Endothelial cell of umbilical vein (primary cell): ENCODE data around the gene DACT3. TPM values are rescaled to one million over a fixed set of nuclear protein-coding genes. Genes with fewer than 3 reads are reported as not detected.

Source experiments
- BruUV-seq: library from RNA; stranded (reverse); fragments of 400-500 nt; replicated peaks from 2 replicates; lab custom pipeline; 2021; lab: Mats Ljungman, UMichigan
- CTCF ChIA-PET: fragments of 300-600, 350-600 bp; sonication (Branson Sonifier 250); formaldehyde crosslinking; loops from one replicate; lab custom pipeline; 2021; ENCODE audit warnings: antibody characterized with exemption, inconsistent platforms; lab: Charles Lee
- POLR2A ChIA-PET: fragments of 300-600, 350-600 bp; sonication (Branson Sonifier 250); formaldehyde crosslinking; loops from one replicate; lab custom pipeline; 2021; ENCODE audit warnings: antibody characterized with exemption, inconsistent platforms; lab: Charles Lee
- DNase-seq: peaks from one replicate; pipeline ENCODE4 v3.0.0-alpha.2; 2011; ENCODE audit warnings: low read depth, low spot score
- FAIRE-seq: peaks from 2 replicates; lab custom pipeline; 2011; peaks lifted over from hg19 to GRCh38; lab: Jason Lieb, UNC
- H2AFZ ChIP-seq: 2 replicates; pipeline ENCODE4 v1.6.0; 2012; ENCODE audit warnings: low read depth, low read length, control low read depth, inconsistent platforms
- H3K27ac ChIP-seq: 2 replicates; pipeline ENCODE4 v1.5.1; 2011; ENCODE audit warnings: low read depth, mild to moderate bottlenecking, control low read depth, low read length, moderate library complexity; ENCODE audit not compliant: insufficient read depth
- H3K27me3 ChIP-seq, 2 experiments: 2 replicates each; pipeline versions ENCODE4 v1.6.0 to v1.6.1; 2011; ENCODE audit warnings: low read length in 2 of 2, mixed read lengths in 1 of 2; ENCODE audit not compliant: control insufficient read depth in 2 of 2, insufficient read depth in 2 of 2
- H3K36me3 ChIP-seq, 2 experiments: 2 replicates in 1 of 2; 3 replicates in 1 of 2; pipeline ENCODE4 v1.5.1; 2011; ENCODE audit warnings: low read length in 2 of 2, mild to moderate bottlenecking in 1 of 2, moderate library complexity in 1 of 2; ENCODE audit not compliant: control insufficient read depth in 2 of 2, insufficient read depth in 2 of 2; ENCODE audit errors: extremely low read depth in 1 of 2
- H3K4me1 ChIP-seq: 3 replicates; pipeline ENCODE4 v1.5.1; 2011; ENCODE audit warnings: mild to moderate bottlenecking, low read length; ENCODE audit not compliant: control insufficient read depth, insufficient read depth; ENCODE audit errors: extremely low read depth
- H3K4me2 ChIP-seq: 2 replicates; pipeline ENCODE4 v1.6.1; 2011; ENCODE audit warnings: low read length, control low read depth, mixed read lengths; ENCODE audit not compliant: insufficient read depth
- H3K4me3 ChIP-seq, 3 experiments: fragments of 200-600 bp in 1 of 3; sonication (generic), shearing (Covaris generic) in 1 of 3; replicated peaks in 1 of 3; 2 replicates each; pipeline ENCODE4 v1.5.1; 2011 to 2016; ENCODE audit warnings: control low read depth in 3 of 3, low read length in 3 of 3, mild to moderate bottlenecking in 2 of 3, inconsistent platforms in 1 of 3, low read depth in 1 of 3, moderate library complexity in 1 of 3; ENCODE audit not compliant: insufficient read depth in 1 of 3
- H3K79me2 ChIP-seq: 2 replicates; pipeline ENCODE4 v1.6.0; 2012; ENCODE audit warnings: low read length, inconsistent platforms; ENCODE audit not compliant: control insufficient read depth, insufficient read depth
- H3K9ac ChIP-seq: replicated peaks from 2 replicates; pipeline ENCODE3; 2011; ENCODE audit warnings: low read length, control low read depth; ENCODE audit not compliant: insufficient read depth; ENCODE audit errors: extremely low read depth
- H3K9me1 ChIP-seq: replicated peaks from 3 replicates; pipeline ENCODE4 v1.6.0; 2011; ENCODE audit warnings: mild to moderate bottlenecking, low read length; ENCODE audit not compliant: control insufficient read depth, insufficient read depth; ENCODE audit errors: extremely low read depth
- H3K9me3 ChIP-seq: replicated peaks from 2 replicates; pipeline ENCODE4 v1.5.1; 2012; ENCODE audit warnings: low read length, inconsistent platforms; ENCODE audit not compliant: control insufficient read depth, insufficient read depth
- H4K20me1 ChIP-seq: replicated peaks from 2 replicates; pipeline ENCODE3; 2011; ENCODE audit warnings: mild to moderate bottlenecking, low read length; ENCODE audit not compliant: control insufficient read depth, insufficient read depth; ENCODE audit errors: extremely low read depth
- EZH2 ChIP-seq: IDR thresholded peaks from 2 replicates; pipeline ENCODE4 v1.6.1; 2012; ENCODE audit warnings: borderline replicate concordance, low read depth, mild to moderate bottlenecking, moderate library complexity, low read length, inconsistent platforms; ENCODE audit not compliant: severe bottlenecking
- FOS ChIP-seq: IDR thresholded peaks from 2 replicates; pipeline ENCODE4 v1.6.1; 2011; ENCODE audit warnings: mild to moderate bottlenecking, low read length, moderate library complexity, borderline replicate concordance; ENCODE audit not compliant: insufficient read depth
- GATA2 ChIP-seq: IDR thresholded peaks from 2 replicates; pipeline ENCODE4 v1.7.0; 2011; ENCODE audit warnings: low read depth, mild to moderate bottlenecking, moderate library complexity, mixed read lengths, low read length; ENCODE audit not compliant: insufficient read length, insufficient read depth
- JUN ChIP-seq: IDR thresholded peaks from 2 replicates; pipeline ENCODE4 v1.6.1; 2011; ENCODE audit warnings: borderline replicate concordance, low read depth; ENCODE audit not compliant: insufficient read length, insufficient read depth
- MYC ChIP-seq: IDR thresholded peaks from one replicate; pipeline ENCODE4 v1.6.1; 2011; ENCODE audit warnings: mild to moderate bottlenecking, low read depth, low read length
- POLR2A ChIP-seq: IDR thresholded peaks from 2 replicates; pipeline ENCODE4 v1.6.1; 2012; ENCODE audit warnings: low read depth, mild to moderate bottlenecking, control low read depth, low read length
- POLR2AphosphoS5 ChIP-seq: IDR thresholded peaks from 2 replicates; pipeline ENCODE4 v1.6.1; 2012; ENCODE audit warnings: low read depth, mild to moderate bottlenecking, control low read depth, low read length, moderate library complexity; ENCODE audit not compliant: insufficient read depth
- dilution Hi-C: fragments of 300-500 bp; cut with MboI; formaldehyde crosslinking; loops from one replicate; pipeline ENCODE4 v1.15.0; 2019; ENCODE audit warnings: low sequenced_read_pairs; ENCODE audit not compliant: extremely low pct_ligation_motif_present
- intact Hi-C: fragments of 100-400 bp; cut with micrococcal nuclease; formaldehyde crosslinking; loops from one replicate; pipeline ENCODE4 v1.10.0; 2022
- polyA plus RNA-seq, 4 experiments: library from polyadenylated mRNA; depleted of rRNA in 3 of 4; stranded (reverse) in 3 of 4; unstranded in 1 of 4; fragments of >200 nt; gene quantifications; 2 replicates each; pipeline versions ENCODE4 v1.2.1 to v1.2.3, GENCODE V29; 2011 to 2012; ENCODE audit warnings: missing spikeins in 1 of 4
- total RNA-seq: library from RNA; stranded (reverse); gene quantifications from 2 replicates; pipeline ENCODE4 v1.2.3, GENCODE V29; 2021
- TF ChIP-seq, protein P1 (sequence below), 2 donors: IDR thresholded peaks; 1 replicate in 1 of 2; 2 replicates in 1 of 2; pipeline ENCODE4 v1.5.1; 2011; ENCODE audit warnings: low read length in 2 of 2, mild to moderate bottlenecking in 2 of 2, moderate library complexity in 2 of 2, control low read depth in 1 of 2, inconsistent platforms in 1 of 2, low read depth in 1 of 2; ENCODE audit not compliant: insufficient read depth in 1 of 2; ENCODE audit errors: extremely low read depth in 1 of 2
- TF ChIP-seq, protein P2 (sequence below): IDR thresholded peaks from 2 replicates; pipeline ENCODE4 v1.6.1; 2011; ENCODE audit not compliant: insufficient read depth, insufficient read length

The DACT3 gene
- total and polyA plus RNA-seq, 2 donors (not counting 3 experiments of a cell fraction or from before 2014, with no cell fraction given): 0.22 to 0.76 TPM

DNA sequence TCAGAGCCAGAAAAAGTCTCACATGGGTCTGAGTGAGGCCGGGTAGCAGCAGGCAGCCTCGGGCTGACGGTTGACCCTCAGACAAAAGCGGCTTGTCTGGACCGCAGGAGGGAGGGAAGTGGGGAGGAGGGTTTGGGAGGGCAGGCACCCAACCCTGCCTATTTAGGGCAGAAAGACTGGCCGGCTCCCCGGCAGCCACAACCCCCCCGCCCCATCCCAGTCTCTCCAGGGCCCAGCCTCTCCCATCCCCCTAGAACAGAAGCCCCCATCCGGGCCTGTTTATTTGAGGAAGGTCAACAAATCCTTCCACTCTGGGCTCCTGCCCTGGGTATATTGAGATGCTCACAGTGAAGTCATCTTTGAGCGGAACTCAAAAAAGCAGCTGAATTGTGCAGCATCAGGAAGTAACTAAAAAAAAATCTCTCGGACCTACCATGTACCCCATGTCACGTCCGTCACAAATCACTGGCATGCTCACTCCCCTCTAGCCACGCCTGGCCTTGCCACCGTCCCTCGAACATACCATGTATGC is 6.3 kb downstream of the DACT3 start:
- Histone ChIP-seq H3K9me1 (no peaks in the 10 kb centered on the region), H3K36me3 (no peaks in the 10 kb centered on the region), H2AFZ (no peak overlapping the region), H3K9ac (no peak overlapping the region), H3K4me1 (no peaks in the 10 kb centered on the region), H3K27me3 (peaks cover 11 to 20% of the 10 kb centered on the region in 2 experiments), H3K9me3 (no peaks in the 10 kb centered on the region), H3K27ac (no peak overlapping the region), H3K4me3 (no peak overlapping the region), H3K4me2 (no peak overlapping the region), H3K79me2 (no peaks in the 10 kb centered on the region), H4K20me1 (no peaks in the 10 kb centered on the region)
- CTCF ChIA-PET: interaction anchor here (1.3 kb wide), 1 partner anchor 38 kb away, joined by 3 read pairs; no protein-coding TSS in a partner anchor
- no peak for FAIRE-seq
- BruUV-seq: no TSS peak
- TF ChIP-seq, protein P1, sequence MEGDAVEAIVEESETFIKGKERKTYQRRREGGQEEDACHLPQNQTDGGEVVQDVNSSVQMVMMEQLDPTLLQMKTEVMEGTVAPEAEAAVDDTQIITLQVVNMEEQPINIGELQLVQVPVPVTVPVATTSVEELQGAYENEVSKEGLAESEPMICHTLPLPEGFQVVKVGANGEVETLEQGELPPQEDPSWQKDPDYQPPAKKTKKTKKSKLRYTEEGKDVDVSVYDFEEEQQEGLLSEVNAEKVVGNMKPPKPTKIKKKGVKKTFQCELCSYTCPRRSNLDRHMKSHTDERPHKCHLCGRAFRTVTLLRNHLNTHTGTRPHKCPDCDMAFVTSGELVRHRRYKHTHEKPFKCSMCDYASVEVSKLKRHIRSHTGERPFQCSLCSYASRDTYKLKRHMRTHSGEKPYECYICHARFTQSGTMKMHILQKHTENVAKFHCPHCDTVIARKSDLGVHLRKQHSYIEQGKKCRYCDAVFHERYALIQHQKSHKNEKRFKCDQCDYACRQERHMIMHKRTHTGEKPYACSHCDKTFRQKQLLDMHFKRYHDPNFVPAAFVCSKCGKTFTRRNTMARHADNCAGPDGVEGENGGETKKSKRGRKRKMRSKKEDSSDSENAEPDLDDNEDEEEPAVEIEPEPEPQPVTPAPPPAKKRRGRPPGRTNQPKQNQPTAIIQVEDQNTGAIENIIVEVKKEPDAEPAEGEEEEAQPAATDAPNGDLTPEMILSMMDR (IDR thresholded peaks at IDR 0.05; ENCODE audit: extremely low read depth in 1 of 2, insufficient read depth in 1 of 2, low read depth in 1 of 2, low read length in 2 of 2): no peak
- TF ChIP-seq, protein P2, sequence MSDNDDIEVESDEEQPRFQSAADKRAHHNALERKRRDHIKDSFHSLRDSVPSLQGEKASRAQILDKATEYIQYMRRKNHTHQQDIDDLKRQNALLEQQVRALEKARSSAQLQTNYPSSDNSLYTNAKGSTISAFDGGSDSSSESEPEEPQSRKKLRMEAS: no peak
- TF ChIP-seq POLR2AphosphoS5 (no peak), FOS (no peak), POLR2A (no peak), JUN (no peak), MYC (no peak), EZH2 (no peak), GATA2 (no peak)
- no peak for DNase-seq
- intact Hi-C loops (no loop called here), dilution Hi-C loops (no loop called here)
- POLR2A ChIA-PET: no interaction called here
